Thyroid gland (tissue), 4 donors: ENCODE measurements around the gene IGF2R. TPM values are rescaled to one million over a fixed set of nuclear protein-coding genes. Genes with fewer than 3 reads are reported as not detected.
"Not testable (repeated sequence)": the region's sequence is repeated elsewhere in the genome, so short reads cannot be mapped to it uniquely, and the experiment has no call there.

Experiments used
- DNase-seq, 2 donors: peaks; one replicate each; pipeline ENCODE4 v3.0.0-alpha.2; 2019
- H3K27ac ChIP-seq, 3 donors: fragments of 200-600 bp; sonication (generic); 1 replicate in 2 of 3; 2 replicates in 1 of 3; pipeline ENCODE4 v1.5.1; 2016 to 2019; ENCODE audit warnings: mild to moderate bottlenecking in 1 of 3, moderate library complexity in 1 of 3
- H3K27me3 ChIP-seq: fragments of 200-600 bp; sonication (generic); one replicate; pipeline ENCODE4 v1.5.1; 2019
- H3K36me3 ChIP-seq, 2 donors: fragments of 200-600 bp; sonication (generic); one replicate each; pipeline ENCODE4 v1.5.1; 2016 to 2019
- H3K4me1 ChIP-seq, 2 donors: fragments of 200-600 bp; sonication (generic); one replicate each; pipeline ENCODE4 v1.5.1; 2017 to 2019
- H3K4me3 ChIP-seq, 3 donors: fragments of 200-600 bp; sonication (generic); replicated peaks in 1 of 3; 1 replicate in 2 of 3; 2 replicates in 1 of 3; pipeline ENCODE4 v1.5.1; 2016; ENCODE audit warnings: mild to moderate bottlenecking in 1 of 3
- H3K9me3 ChIP-seq: fragments of 200-600 bp; sonication (generic); one replicate; pipeline ENCODE4 v1.5.1; 2017
- POLR2A ChIP-seq, 2 donors: fragments of 450-650 bp; IDR thresholded peaks; one replicate each; pipeline ENCODE4 v1.6.1; 2017; ENCODE audit warnings: antibody characterized with exemption in 2 of 2, mild to moderate bottlenecking in 2 of 2, moderate library complexity in 1 of 2
- WGBS, 2 donors: methylation state at CpG; one replicate each; pipeline ENCODE4 v1.1.5; 2017; 5-methylcytosine and 5-hydroxymethylcytosine counted together
- intact Hi-C: fragments of 100-400 bp; cut with DNase I; formaldehyde crosslinking; loops from one replicate; pipeline ENCODE4 v1.15.1; 2023
- total RNA-seq, 4 donors: library from RNA; depleted of rRNA; stranded (reverse); fragments of >200 nt; gene quantifications; one replicate each; pipeline ENCODE4 v1.2.3, GENCODE V29; 2016
- TF ChIP-seq, protein P1 (sequence below), 6 experiments: fragments of 200-600 bp in 3 of 6; fragments of 450-650 bp in 3 of 6; sonication (generic) in 3 of 6; IDR thresholded peaks; one replicate each; pipeline ENCODE4 v1.5.1; 2016 to 2019; ENCODE audit warnings: antibody characterized with exemption in 6 of 6, mild to moderate bottlenecking in 2 of 6, inconsistent platforms in 1 of 6, moderate library complexity in 1 of 6

IGF2R gene
- total RNA-seq, 4 donors from 2014 or later, result 82.1 to 104 (median 94.2) TPM

DNA sequence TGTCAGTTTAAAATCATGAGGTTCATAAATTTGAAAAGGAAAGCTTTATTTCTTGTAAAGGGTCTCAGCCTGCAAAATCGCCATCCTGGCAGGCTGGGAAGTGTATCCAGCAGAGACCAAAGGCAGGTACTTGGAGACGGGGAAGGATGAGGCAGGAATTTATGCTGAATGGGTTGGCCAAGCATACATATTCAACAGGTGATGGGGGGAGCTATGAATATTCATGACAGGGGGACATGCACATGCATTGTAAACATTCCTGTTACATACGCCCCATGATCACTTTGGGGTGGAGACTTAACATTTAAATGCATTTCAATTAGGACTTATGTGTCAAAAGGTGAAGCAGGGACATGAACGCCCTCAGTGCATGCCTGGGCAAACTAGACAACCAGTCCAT lies 142.9 kb downstream of the IGF2R start:
- intact Hi-C loops, result no loop called here
- H3K4me3 ChIP-seq, result no peak overlapping the region
- DNase-seq, result no peak
- H3K4me1 ChIP-seq, result no peaks in the 10 kb centered on the region
- 80 to 81% methylated on average over 4 of the region's 4 CpGs for WGBS, 2 donors
- TF ChIP-seq POLR2A (IDR thresholded peaks at IDR 0.05), result no peak
- TF ChIP-seq, protein P1, sequence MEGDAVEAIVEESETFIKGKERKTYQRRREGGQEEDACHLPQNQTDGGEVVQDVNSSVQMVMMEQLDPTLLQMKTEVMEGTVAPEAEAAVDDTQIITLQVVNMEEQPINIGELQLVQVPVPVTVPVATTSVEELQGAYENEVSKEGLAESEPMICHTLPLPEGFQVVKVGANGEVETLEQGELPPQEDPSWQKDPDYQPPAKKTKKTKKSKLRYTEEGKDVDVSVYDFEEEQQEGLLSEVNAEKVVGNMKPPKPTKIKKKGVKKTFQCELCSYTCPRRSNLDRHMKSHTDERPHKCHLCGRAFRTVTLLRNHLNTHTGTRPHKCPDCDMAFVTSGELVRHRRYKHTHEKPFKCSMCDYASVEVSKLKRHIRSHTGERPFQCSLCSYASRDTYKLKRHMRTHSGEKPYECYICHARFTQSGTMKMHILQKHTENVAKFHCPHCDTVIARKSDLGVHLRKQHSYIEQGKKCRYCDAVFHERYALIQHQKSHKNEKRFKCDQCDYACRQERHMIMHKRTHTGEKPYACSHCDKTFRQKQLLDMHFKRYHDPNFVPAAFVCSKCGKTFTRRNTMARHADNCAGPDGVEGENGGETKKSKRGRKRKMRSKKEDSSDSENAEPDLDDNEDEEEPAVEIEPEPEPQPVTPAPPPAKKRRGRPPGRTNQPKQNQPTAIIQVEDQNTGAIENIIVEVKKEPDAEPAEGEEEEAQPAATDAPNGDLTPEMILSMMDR (IDR thresholded peaks at IDR 0.05), result no peak
- no peaks in the 10 kb centered on the region for H3K9me3 ChIP-seq
- peaks cover 0 to 4% of the 10 kb centered on the region in 2 donors for H3K36me3 ChIP-seq
- no peaks in the 10 kb centered on the region for H3K27me3 ChIP-seq
- no peak overlapping the region for H3K27ac ChIP-seq

DNA sequence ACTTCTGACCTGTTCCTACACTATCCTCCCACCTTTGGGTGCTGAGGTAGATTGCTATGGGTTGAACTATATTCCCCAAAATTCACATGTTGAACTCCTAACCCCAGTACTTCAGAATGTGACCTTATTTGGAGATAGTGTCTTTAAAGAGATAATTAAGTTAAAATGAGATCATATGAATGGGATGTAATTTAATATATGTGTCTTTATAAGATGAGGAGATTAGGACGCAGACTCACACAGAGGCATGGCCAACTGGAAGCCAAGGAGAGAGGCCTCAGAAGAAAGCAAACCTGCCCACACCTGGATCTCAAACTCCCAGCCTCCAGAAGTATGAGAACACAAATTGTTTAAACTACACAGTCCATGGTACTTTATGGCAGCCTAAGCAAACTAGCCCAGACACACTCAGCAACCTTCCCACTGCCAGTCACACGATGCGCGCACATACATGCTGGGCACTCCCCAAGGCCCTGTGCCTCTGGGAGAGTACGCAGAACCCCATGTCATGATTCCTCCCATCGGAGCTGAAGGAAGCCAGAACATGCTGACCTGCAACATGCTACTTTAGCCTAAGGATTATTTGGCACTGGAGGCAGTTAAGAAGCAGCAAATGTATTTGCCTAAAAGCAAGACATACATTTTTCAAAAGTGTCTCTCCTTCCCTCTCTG lies 143.9 kb downstream of the IGF2R start:
- WGBS, 2 donors, result 76 to 85% methylated on average over 6 of the region's 6 CpGs
- intact Hi-C loops, result no loop called here

DNA sequence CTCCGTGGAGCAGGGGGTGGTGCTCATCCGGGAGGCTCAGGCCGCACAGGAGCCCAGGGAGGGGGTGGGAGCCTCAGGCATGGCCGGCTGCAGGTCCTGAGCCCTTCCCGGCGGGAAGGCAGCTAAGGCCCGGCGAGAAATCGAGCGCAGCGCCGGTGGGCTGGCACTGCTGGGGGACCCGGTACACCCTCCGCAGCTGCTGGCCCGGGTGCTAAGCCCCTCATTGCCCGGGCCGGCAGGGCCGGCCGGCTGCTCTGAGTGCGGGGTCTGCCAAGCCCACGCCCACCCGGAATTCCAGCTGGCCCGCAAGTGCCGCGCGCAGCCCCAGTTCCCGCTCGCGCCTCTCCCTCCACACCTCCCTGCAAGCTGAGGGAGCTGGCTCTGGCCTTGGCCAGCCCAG lies 145.7 kb downstream of the IGF2R start:
- intact Hi-C loops, result not testable (repeated sequence)

More for the DNA sequence above, 143.9 kb downstream of the IGF2R start:
- Histone ChIP-seq H3K9me3 (no peaks in the 10 kb centered on the region), H3K4me1 (no peaks in the 10 kb centered on the region), H3K4me3 (no peak overlapping the region), H3K36me3 (peaks cover 0 to 4% of the 10 kb centered on the region in 2 donors), H3K27me3 (no peaks in the 10 kb centered on the region), H3K27ac (no peak overlapping the region)
- no peak for DNase-seq
- no peak for TF ChIP-seq POLR2A (IDR thresholded peaks at IDR 0.05)
- TF ChIP-seq, protein P1 (IDR thresholded peaks at IDR 0.05), result no peak

DNA sequence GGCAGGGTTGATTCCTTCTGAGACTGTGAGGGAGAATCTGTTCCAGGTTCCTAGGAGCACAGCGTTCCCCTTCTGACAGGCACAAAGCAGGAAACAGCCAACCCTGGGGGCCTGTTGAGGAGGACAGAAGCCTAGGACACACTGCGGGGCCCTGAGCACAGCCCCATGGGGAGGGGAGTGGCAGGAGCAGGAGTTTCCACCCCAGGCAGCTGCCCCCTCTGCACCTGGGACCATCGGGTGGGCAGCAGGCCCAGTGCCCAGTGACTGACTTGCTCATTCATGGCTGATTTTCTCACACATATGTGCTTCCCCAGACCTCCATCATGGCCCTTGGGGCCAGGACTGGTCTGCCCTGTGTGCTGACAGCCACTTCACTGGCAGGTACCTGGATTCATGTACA lies 146.5 kb downstream of the IGF2R start:
- no peak overlapping the region for H3K4me3 ChIP-seq
- intact Hi-C loops, result no loop called here
- H3K27ac ChIP-seq, result no peak overlapping the region
- H3K36me3 ChIP-seq, result peaks cover 0 to 4% of the 10 kb centered on the region in 2 donors
- H3K27me3 ChIP-seq, result no peaks in the 10 kb centered on the region
- WGBS, 2 donors, result 96% methylated on average over 3 of the region's 3 CpGs; no CpG with 5 or more reads in 1 of the 2 donors
- DNase-seq, result no peak
- H3K9me3 ChIP-seq, result no peaks in the 10 kb centered on the region
- H3K4me1 ChIP-seq, result no peaks in the 10 kb centered on the region
- TF ChIP-seq POLR2A (IDR thresholded peaks at IDR 0.05), result no peak
- TF ChIP-seq, protein P1 (IDR thresholded peaks at IDR 0.05), result no peak

More for the DNA sequence above, 145.7 kb downstream of the IGF2R start:
- H3K27me3 ChIP-seq, H3K27ac ChIP-seq, H3K4me3 ChIP-seq, H3K9me3 ChIP-seq, DNase-seq, H3K4me1 ChIP-seq, H3K36me3 ChIP-seq: not testable (repeated sequence)
- 98 to 100% methylated on average over 4 to 22 of the region's 29 CpGs for WGBS, 2 donors

DNA sequence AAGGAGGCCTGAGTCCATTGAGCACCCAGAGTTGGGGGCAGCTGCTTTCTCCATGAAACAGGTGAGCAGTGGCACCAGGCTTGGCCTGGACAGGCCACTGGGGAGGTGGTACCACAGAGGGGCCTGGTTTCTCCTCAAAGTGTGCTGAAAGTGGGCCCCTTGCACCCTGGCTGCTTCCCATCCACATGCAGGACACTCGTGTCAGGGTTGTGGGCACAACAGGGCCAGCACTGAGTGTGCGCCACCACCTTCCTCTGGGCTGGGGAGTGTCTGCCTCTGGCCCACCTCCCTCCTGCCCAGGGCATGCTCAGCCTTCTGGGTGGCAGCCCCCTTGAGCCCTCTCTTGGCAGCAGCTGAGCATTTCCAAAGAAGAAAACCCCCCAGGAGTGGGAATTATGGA lies 147.5 kb downstream of the IGF2R start:
- no peak overlapping the region for H3K27ac ChIP-seq
- intact Hi-C loops, result no loop called here
- no peak overlapping the region for H3K4me3 ChIP-seq
- no peaks in the 10 kb centered on the region for H3K27me3 ChIP-seq
- TF ChIP-seq, protein P1 (IDR thresholded peaks at IDR 0.05), result no peak
- no peak for TF ChIP-seq POLR2A (IDR thresholded peaks at IDR 0.05)
- H3K36me3 ChIP-seq, result peaks cover 0 to 4% of the 10 kb centered on the region in 2 donors
- no CpG with 5 or more reads among the region's 2 CpGs for WGBS, 2 donors
- no peaks in the 10 kb centered on the region for H3K4me1 ChIP-seq
- no peak for DNase-seq
- no peaks in the 10 kb centered on the region for H3K9me3 ChIP-seq
